HepG2 (cell line): ENCODE measurements around the gene SPP2. TPM values are rescaled to one million over a fixed set of nuclear protein-coding genes. Genes with fewer than 3 reads are reported as not detected.

Source experiments
- ATAC-seq: fragments of 200-7000 bp; cut with Tn5 transposase; 3 replicates; pipeline ENCODE4 v1.9.1; 2020; ENCODE audit warnings: mild to moderate bottlenecking, moderate library complexity
- BruUV-seq: library from RNA; stranded (reverse); fragments of 400-500 nt; replicated peaks from 2 replicates; lab custom pipeline; 2021; lab: Mats Ljungman, UMichigan
- CTCF ChIA-PET: fragments of 300-600 bp; formaldehyde crosslinking; extraction: SDS; loops from one replicate; lab custom pipeline; 2021; ENCODE audit warnings: low total read pairs, inconsistent platforms, low intra/inter-chr PET ratio; lab: Yijun Ruan, JAX
- POLR2A ChIA-PET: fragments of 350-600 bp; sonication (Branson Sonifier 250); formaldehyde crosslinking; loops from one replicate; lab custom pipeline; 2020; ENCODE audit warnings: antibody characterized with exemption, inconsistent platforms; lab: Yijun Ruan, JAX
- DNase-seq: peaks from one replicate; pipeline ENCODE4 v3.0.0-alpha.2; 2015; ENCODE audit warnings: low spot score
- FAIRE-seq: peaks from 3 replicates; lab custom pipeline; 2011; peaks lifted over from hg19 to GRCh38; lab: Jason Lieb, UNC
- H2AFZ ChIP-seq: one replicate; pipeline ENCODE4 v1.6.1; 2011; ENCODE audit warnings: low read length, inconsistent platforms
- H3K27ac ChIP-seq: fragments of 300-600 bp; 3 replicates; pipeline ENCODE4 v1.8.0; 2011; ENCODE audit warnings: mixed run types, mild to moderate bottlenecking, mixed read lengths, low read length, inconsistent platforms; ENCODE audit not compliant: insufficient read depth; ENCODE audit errors: extremely low read length
- H3K27me3 ChIP-seq, 2 experiments: fragments of 200-600 bp in 1 of 2; 2 replicates in 1 of 2; 3 replicates in 1 of 2; pipeline versions ENCODE4 v1.6.0 to v1.8.0; 2011; ENCODE audit warnings: low read length in 2 of 2, mild to moderate bottlenecking in 2 of 2, moderate library complexity in 2 of 2, inconsistent platforms in 1 of 2; ENCODE audit not compliant: insufficient read depth in 2 of 2, control insufficient read depth in 1 of 2
- H3K36me3 ChIP-seq, 2 experiments: fragments of 200-600 bp in 1 of 2; replicated peaks in 1 of 2; 2 replicates in 1 of 2; 3 replicates in 1 of 2; pipeline versions ENCODE4 v1.5.1 to v1.8.0; 2011; ENCODE audit warnings: low read length in 2 of 2, inconsistent platforms in 1 of 2; ENCODE audit not compliant: insufficient read depth in 2 of 2, control insufficient read depth in 1 of 2
- H3K4me1 ChIP-seq: 2 replicates; pipeline ENCODE4 v1.5.1; 2012; ENCODE audit warnings: low read length, inconsistent platforms; ENCODE audit not compliant: insufficient read depth
- H3K4me2 ChIP-seq: 2 replicates; pipeline ENCODE4 v1.6.0; 2011; ENCODE audit warnings: low read depth, low read length, inconsistent platforms
- H3K4me3 ChIP-seq, 3 experiments: fragments of 200-600 bp in 1 of 3; sonication (generic), shearing (Covaris generic) in 1 of 3; replicated peaks in 1 of 3; 2 replicates each; pipeline ENCODE4 v1.5.1; 2011 to 2016; ENCODE audit warnings: low read length in 3 of 3, inconsistent platforms in 2 of 3, low read depth in 2 of 3, mild to moderate bottlenecking in 2 of 3, control low read depth in 1 of 3, mixed read lengths in 1 of 3; ENCODE audit not compliant: insufficient read depth in 1 of 3
- H3K79me2 ChIP-seq: one replicate; pipeline ENCODE4 v1.6.1; 2011; ENCODE audit warnings: low read length, inconsistent platforms; ENCODE audit not compliant: insufficient read depth
- H3K9ac ChIP-seq: 2 replicates; pipeline ENCODE4 v1.6.0; 2011; ENCODE audit warnings: mild to moderate bottlenecking, low read depth, low read length, inconsistent platforms; ENCODE audit not compliant: insufficient read depth
- H3K9me3 ChIP-seq: 2 replicates; pipeline ENCODE4 v1.5.1; 2012; ENCODE audit warnings: mild to moderate bottlenecking, low read length
- H4K20me1 ChIP-seq: 2 replicates; pipeline ENCODE4 v1.6.0; 2011; ENCODE audit warnings: inconsistent platforms, mild to moderate bottlenecking, low read length, moderate library complexity; ENCODE audit not compliant: insufficient read depth
- BORCS8-MEF2B ChIP-seq: sonication (generic); formaldehyde crosslinking; IDR thresholded peaks from 2 replicates; pipeline ENCODE4 v1.8.0; 2022; ENCODE audit warnings: mild to moderate bottlenecking, missing genetic modification reagents
- FOXJ3 ChIP-seq: sonication (generic); formaldehyde crosslinking; IDR thresholded peaks from 2 replicates; pipeline ENCODE4 v1.4.0; 2020; ENCODE audit warnings: missing genetic modification reagents, mild to moderate bottlenecking, borderline replicate concordance
- HNF4A ChIP-seq: sonication (generic); formaldehyde crosslinking; IDR thresholded peaks from 2 replicates; pipeline ENCODE4 v1.4.0; 2020; ENCODE audit warnings: missing genetic modification reagents
- HNF4G ChIP-seq, 2 experiments: sonication (generic) in 1 of 2; formaldehyde crosslinking in 1 of 2; IDR thresholded peaks; 2 replicates each; pipeline versions ENCODE4 v1.4.0 to v1.6.1; 2011 to 2020; ENCODE audit warnings: borderline replicate concordance in 2 of 2, low read depth in 2 of 2, mild to moderate bottlenecking in 2 of 2, low read length in 1 of 2, missing genetic modification reagents in 1 of 2, moderate library complexity in 1 of 2
- MIXL1 ChIP-seq: IDR thresholded peaks from 2 replicates; pipeline ENCODE4 v1.6.1; 2016
- MXI1 ChIP-seq: IDR thresholded peaks from 3 replicates; pipeline ENCODE4 v1.6.1; 2012; ENCODE audit warnings: low read depth, low read length, inconsistent platforms, borderline replicate concordance
- NCOR1 ChIP-seq: fragments of 200-600 bp; sonication (generic); IDR thresholded peaks from 2 replicates; pipeline ENCODE4 v1.7.0; 2017; ENCODE audit warnings: antibody characterized with exemption, low read length, borderline replicate concordance
- POLR2A ChIP-seq, 2 experiments: IDR thresholded peaks; 2 replicates each; pipeline ENCODE4 v1.6.1; 2011; ENCODE audit warnings: low read depth in 2 of 2, low read length in 2 of 2, mild to moderate bottlenecking in 1 of 2, moderate library complexity in 1 of 2; ENCODE audit not compliant: insufficient read depth in 1 of 2
- TCF12 ChIP-seq, 2 experiments: fragments of 450-650 bp in 1 of 2; sonication (generic) in 1 of 2; formaldehyde crosslinking in 1 of 2; IDR thresholded peaks; 2 replicates each; pipeline versions ENCODE4 v1.6.1 to v1.8.0; 2017 to 2022; ENCODE audit warnings: antibody characterized with exemption in 1 of 2, mild to moderate bottlenecking in 1 of 2, missing genetic modification reagents in 1 of 2, moderate library complexity in 1 of 2
- U2AF1 ChIP-seq: fragments of 200-400 bp; formaldehyde crosslinking; optimal IDR thresholded peaks from 2 replicates; pipeline ENCODE3; 2017; ENCODE audit warnings: mild to moderate bottlenecking, low read depth, low read length
- YY1 ChIP-seq: IDR thresholded peaks from 2 replicates; pipeline ENCODE4 v1.6.1; 2011; ENCODE audit warnings: low read length, low read depth, moderate library complexity, mild to moderate bottlenecking; ENCODE audit not compliant: insufficient read depth, insufficient replicate concordance
- ZNF335 ChIP-seq: sonication (generic); formaldehyde crosslinking; IDR thresholded peaks from 2 replicates; pipeline ENCODE4 v1.4.0; 2020; ENCODE audit warnings: missing genetic modification reagents
- ZNF441 ChIP-seq: sonication (generic); formaldehyde crosslinking; IDR thresholded peaks from 2 replicates; pipeline ENCODE4 v1.7.0; 2021; ENCODE audit warnings: missing genetic modification reagents, borderline replicate concordance
- ZNF510 ChIP-seq: sonication (generic); formaldehyde crosslinking; IDR thresholded peaks from 2 replicates; pipeline ENCODE4 v1.4.0; 2020; ENCODE audit warnings: low read depth, mild to moderate bottlenecking, missing genetic modification reagents
- ZNF564 ChIP-seq: sonication (generic); formaldehyde crosslinking; IDR thresholded peaks from 2 replicates; pipeline ENCODE4 v1.8.1; 2023; ENCODE audit warnings: mild to moderate bottlenecking, missing genetic modification reagents
- WGBS: methylation state at CpG from one replicate; pipeline ENCODE4 v1.1.6; 2017; ENCODE audit warnings: low lambda C conversion rate; 5-methylcytosine and 5-hydroxymethylcytosine counted together
- in situ Hi-C: cut with HindIII; loops from 2 replicates; pipeline ENCODE4 v1.10.0; 2017; ENCODE audit warnings: low pct_unique_long_range_greater_than_20kb; ENCODE audit not compliant: extremely low pct_ligation_motif_present
- intact Hi-C: fragments of 100-400 bp; cut with micrococcal nuclease; formaldehyde crosslinking; loops from one replicate; pipeline ENCODE4 v1.10.0; 2022; ENCODE audit not compliant: unreplicated experiment
- polyA plus RNA-seq, 8 experiments: library from polyadenylated mRNA; depleted of rRNA in 3 of 8; stranded (reverse) in 7 of 8; unstranded in 1 of 8; fragments of >200 nt; fragmentation: Illumina TruSeq in 4 of 8; extraction: Trizol in 4 of 8; gene quantifications; 2 replicates each; pipeline versions ENCODE4 v1.2.1 to v1.2.3, GENCODE V29; 2011 to 2016; ENCODE audit warnings: low read depth in 4 of 8, missing spikeins in 1 of 8, mixed read lengths in 1 of 8; ENCODE audit not compliant: insufficient read depth in 1 of 8
- total RNA-seq, 5 experiments: library from RNA; depleted of rRNA; stranded (reverse); fragments of >200 nt; fragmentation: Illumina TruSeq; extraction: Trizol; gene quantifications; 2 replicates each; pipeline ENCODE4 v1.2.3, GENCODE V29; 2016; ENCODE audit warnings: low read depth in 1 of 5
- TF ChIP-seq, protein P1 (sequence below): IDR thresholded peaks from 2 replicates; pipeline ENCODE4 v1.6.1; 2016; ENCODE audit warnings: mild to moderate bottlenecking
- TF ChIP-seq, protein P2 (sequence below): sonication (generic); formaldehyde crosslinking; IDR thresholded peaks from 2 replicates; pipeline ENCODE4 v1.5.1; 2020; ENCODE audit warnings: missing genetic modification reagents, mild to moderate bottlenecking, borderline replicate concordance

Gene SPP2
- total and polyA plus RNA-seq, 2 of the 13 experiments (the other 11 are each of a cell fraction or from before 2014, with no cell fraction given): not detected

DNA sequence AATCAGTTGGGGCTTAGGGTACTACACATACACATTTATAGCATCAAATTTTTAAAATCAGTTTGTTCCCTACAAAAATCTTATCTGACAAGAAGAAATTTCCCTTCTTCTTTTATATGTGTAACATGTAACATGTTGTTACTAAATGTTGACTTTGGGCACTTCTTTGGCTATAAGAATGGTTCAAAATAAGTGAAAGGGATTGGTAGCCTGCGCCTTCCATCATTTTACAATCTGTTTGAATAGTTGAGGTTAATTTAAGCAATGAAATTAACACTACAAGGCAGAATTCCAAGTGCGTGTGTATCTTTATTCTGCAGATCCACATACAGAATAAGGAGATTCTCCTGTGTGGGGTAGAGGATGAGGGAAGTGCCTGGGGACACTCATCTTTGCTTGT is 30.2 kb upstream of the SPP2 start:
- no peak for FAIRE-seq
- DNase-seq: no peak
- Histone ChIP-seq H4K20me1 (no peaks in the 10 kb centered on the region), H3K4me1 (no peaks in the 10 kb centered on the region), H3K4me3 (no peak overlapping the region), H3K36me3 (no peaks in the 10 kb centered on the region), H3K9ac (no peak overlapping the region), H3K79me2 (no peaks in the 10 kb centered on the region), H3K27ac (no peak overlapping the region), H3K27me3 (no peaks in the 10 kb centered on the region), H3K4me2 (no peak overlapping the region), H2AFZ (no peak overlapping the region), H3K9me3 (no peaks in the 10 kb centered on the region)
- intact Hi-C loops: no loop called here
- no TSS peak for BruUV-seq
- no peak for ATAC-seq
- TF ChIP-seq, protein P1, sequence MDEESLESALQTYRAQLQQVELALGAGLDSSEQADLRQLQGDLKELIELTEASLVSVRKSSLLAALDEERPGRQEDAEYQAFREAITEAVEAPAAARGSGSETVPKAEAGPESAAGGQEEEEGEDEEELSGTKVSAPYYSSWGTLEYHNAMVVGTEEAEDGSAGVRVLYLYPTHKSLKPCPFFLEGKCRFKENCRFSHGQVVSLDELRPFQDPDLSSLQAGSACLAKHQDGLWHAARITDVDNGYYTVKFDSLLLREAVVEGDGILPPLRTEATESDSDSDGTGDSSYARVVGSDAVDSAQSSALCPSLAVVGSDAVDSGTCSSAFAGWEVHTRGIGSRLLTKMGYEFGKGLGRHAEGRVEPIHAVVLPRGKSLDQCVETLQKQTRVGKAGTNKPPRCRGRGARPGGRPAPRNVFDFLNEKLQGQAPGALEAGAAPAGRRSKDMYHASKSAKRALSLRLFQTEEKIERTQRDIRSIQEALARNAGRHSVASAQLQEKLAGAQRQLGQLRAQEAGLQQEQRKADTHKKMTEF: no peak
- no peak for TF ChIP-seq FOXJ3 (CRISPR knock-in tag)
- TF ChIP-seq U2AF1: no peak
- TF ChIP-seq ZNF335 (CRISPR knock-in tag): no peak
- TF ChIP-seq ZNF510 (CRISPR knock-in tag): no peak
- WGBS: 39% methylated on average over 2 of the region's 2 CpGs
- ChIA-PET CTCF (no interaction called here), POLR2A (no interaction called here)
- in situ Hi-C loops: no loop called here

GRCh38 chr2:234022424-234022823 is 28.1 kb upstream of the SPP2 start:
- ATAC-seq (no peak), DNase-seq (no peak), FAIRE-seq (no peak)
- BruUV-seq: no TSS peak
- Histone ChIP-seq H3K4me1 (no peaks in the 10 kb centered on the region), H2AFZ (no peak overlapping the region), H3K36me3 (no peaks in the 10 kb centered on the region), H3K79me2 (no peaks in the 10 kb centered on the region), H4K20me1 (no peaks in the 10 kb centered on the region), H3K9ac (no peak overlapping the region), H3K4me2 (no peak overlapping the region), H3K4me3 (no peak overlapping the region), H3K9me3 (no peaks in the 10 kb centered on the region), H3K27me3 (no peaks in the 10 kb centered on the region), H3K27ac (no peak overlapping the region)
- intact Hi-C loops (no loop called here), in situ Hi-C loops (no loop called here)
- CTCF ChIA-PET: no interaction called here
- POLR2A ChIA-PET: no interaction called here
- 0% methylated on average over 1 of the region's 1 CpG for WGBS
- TF ChIP-seq MIXL1 (CRISPR knock-in tag): no peak
- 0 out of 2 replicates have a peak, but pooled peaks have one; percentile 53 for TF ChIP-seq ZNF564 (CRISPR knock-in tag)
- TF ChIP-seq HNF4A (CRISPR knock-in tag): peak; percentile 63
- TF ChIP-seq TCF12 (IDR thresholded peaks at IDR 0.05): no peak
- no peak for TF ChIP-seq TCF12 (CRISPR knock-in tag; IDR thresholded peaks at IDR 0.05)
- TF ChIP-seq ZNF441 (CRISPR knock-in tag): no peak
- TF ChIP-seq, protein P2, sequence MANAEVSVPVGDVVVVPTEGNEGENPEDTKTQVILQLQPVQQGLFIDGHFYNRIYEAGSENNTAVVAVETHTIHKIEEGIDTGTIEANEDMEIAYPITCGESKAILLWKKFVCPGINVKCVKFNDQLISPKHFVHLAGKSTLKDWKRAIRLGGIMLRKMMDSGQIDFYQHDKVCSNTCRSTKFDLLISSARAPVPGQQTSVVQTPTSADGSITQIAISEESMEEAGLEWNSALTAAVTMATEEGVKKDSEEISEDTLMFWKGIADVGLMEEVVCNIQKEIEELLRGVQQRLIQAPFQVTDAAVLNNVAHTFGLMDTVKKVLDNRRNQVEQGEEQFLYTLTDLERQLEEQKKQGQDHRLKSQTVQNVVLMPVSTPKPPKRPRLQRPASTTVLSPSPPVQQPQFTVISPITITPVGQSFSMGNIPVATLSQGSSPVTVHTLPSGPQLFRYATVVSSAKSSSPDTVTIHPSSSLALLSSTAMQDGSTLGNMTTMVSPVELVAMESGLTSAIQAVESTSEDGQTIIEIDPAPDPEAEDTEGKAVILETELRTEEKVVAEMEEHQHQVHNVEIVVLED (CRISPR knock-in tag): no peak
- TF ChIP-seq MXI1: no peak
- no peak for TF ChIP-seq ZNF335 (CRISPR knock-in tag)
- TF ChIP-seq YY1: no peak
- no peak for TF ChIP-seq BORCS8-MEF2B
- 0 out of 2 replicates have a peak, but pooled peaks have one; percentile 34 for TF ChIP-seq NCOR1
- peak; percentile 75 for TF ChIP-seq HNF4G (IDR thresholded peaks at IDR 0.05; ENCODE audit: borderline replicate concordance, low read depth, low read length)
- TF ChIP-seq HNF4G (CRISPR knock-in tag; IDR thresholded peaks at IDR 0.05; ENCODE audit: borderline replicate concordance, low read depth): no peak
- TF ChIP-seq POLR2A (IDR thresholded peaks at IDR 0.05; ENCODE audit: insufficient read depth in 1 of 2, low read depth in 2 of 2, low read length in 2 of 2): no peak
